Measurements from ENCODE around the gene APC2.

Gene APC2

DNA sequence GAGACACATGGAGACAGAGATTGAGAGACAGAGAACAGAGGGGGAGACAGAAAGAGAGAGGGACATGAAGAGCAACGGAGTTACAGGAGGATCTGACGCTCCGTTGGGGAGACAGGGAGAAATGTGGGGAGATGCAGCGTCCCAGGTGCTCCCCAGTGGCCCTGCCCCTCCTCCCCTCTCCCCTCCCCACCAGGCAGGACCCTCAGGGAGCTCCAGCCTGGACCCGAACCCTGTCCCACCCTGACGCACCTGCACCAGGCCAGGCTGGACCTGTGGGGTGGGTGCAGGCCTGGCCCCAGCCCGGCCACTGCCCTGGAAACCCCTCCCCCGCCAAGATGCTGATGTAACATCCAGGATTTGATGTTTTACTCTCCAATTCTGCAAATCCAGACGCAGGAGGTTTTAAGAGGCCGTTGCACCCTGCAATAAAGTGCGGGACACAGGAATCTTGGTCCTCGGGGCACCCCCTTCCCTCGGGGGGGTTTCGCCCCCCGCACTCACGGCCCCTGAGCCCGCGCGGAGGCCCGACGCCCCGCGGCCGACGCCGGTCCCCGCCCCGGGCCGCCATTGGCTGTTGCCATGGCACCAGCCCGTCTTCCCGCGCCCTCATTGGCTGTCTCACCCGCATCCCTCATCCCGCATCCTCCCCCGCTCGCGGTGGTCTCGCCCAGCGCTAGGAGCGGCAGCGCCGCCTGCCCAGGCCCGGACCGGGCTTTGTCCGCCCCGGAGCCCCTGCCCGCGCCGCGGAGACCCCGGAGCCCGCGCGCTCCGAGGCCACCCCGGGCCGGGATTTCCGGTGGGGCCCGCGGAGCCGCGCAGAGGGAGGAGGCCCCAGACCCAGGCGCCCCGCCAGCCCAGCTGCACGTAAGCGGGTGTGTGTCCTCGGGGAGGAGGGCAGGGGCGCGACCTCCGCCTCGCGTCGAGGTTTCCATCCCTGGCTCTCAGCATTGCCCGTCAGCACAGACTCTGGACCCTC is at the start of gene APC2:
Gene APC2, plus strand, starts transcription at position 655 of the 976 bp plus-strand sequence. CDS start 2,881 bp downstream, outside the sequence.
- no peak for DNase-seq (ENCODE audit: low spot score)

DNA sequence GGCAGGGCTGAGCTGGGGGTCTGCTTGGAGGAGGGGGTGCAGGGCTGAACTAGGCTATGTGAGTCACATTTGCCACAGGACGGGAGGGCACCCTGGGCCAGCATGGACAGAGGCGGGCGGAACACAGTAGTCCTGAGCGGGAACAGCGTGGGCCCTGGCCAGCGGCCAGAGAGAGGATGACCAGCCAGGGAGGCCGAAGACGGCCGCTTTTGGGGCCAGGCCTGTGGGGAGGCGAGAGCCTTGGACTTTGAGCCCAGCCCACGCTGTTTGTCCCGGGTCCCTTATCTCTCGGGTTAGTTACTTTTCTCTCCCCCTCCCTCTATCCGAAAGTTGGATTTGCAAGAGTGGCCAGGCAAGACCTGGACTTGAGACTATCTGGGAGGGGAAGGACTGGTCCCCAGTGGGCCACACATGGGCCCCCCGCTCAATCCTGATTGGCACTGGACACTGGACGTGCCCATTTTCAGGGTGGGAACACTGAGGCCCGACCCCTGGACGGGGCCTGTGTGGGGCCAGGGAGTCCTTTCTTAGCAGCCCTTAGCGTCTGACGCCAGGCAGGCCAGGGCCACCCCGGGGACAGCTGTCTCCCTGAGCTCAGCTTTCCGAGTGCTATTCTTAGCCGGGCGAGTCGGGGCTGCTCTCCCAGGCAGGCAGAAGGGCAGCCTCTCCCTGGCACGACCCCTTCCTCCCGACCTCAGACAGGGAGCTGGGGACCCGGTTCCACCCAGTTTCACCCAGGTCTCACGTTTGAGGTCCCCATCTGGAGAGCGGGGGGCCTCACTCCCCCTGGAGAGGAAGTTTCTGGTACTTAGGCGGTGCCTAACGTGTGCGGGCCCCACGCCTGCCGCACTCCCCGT is 49.4 kb upstream of the APC2 start:
- DNase-seq (ENCODE audit: low spot score), result no peak

GRCh38 chr19:1401138-1401888 is 48.6 kb upstream of the APC2 start, which contains the start of gene GAMT:
GAMT (minus strand) TSS chr19:1401542; CDS start chr19:1401476, 66 bp downstream.
- no peak for DNase-seq (ENCODE audit: low spot score)

DNA sequence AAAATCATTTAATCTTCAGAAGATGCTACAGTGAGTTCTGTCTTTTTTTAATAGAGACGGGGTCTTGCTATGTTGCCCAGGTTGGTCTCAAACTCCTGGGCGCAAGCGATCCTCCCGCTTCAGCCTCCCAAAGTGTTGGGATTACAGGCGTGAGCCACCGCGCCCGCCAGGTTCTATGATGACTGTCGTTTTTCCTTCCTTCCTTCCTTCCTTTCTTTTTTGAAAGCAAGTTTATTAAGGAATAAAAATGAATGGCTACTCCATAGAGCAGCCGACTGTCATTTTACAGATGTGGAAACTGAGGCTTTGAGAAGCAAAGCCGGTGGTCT is 48.1 kb upstream of the APC2 start:
- DNase-seq (ENCODE audit: low spot score), result no peak

DNA sequence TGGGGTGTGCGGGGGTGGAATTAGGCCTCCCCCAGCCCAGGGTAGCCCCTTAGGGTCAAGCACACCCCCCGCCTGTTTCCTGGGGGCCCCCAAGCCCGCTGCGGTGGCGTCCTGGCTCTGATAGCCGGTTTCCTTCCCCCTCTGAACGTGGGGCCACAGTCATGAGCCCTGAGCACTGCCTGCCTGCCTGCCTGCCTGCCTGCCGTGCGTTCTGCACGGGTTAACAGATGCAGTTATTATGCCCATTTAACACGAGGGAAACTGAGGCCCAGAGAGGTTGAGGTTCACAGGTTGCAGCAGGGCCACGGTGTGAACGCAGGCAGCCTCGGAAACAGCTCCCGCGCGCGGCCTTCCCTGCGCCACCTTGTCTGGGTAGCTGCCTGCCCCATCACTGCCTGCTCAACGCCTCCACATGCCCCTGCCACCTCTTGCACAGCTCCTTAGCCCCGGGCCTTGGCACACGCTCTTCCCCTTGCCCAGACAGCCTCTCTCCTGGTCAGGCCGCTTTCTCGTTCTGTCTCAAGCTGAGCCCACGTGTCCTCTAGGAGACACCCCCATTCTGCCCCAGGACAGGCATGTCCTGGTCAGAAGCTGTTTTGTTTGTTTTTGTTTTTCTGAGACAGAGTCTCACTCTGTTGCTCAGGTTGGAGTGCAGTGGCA is 47.4 kb upstream of the APC2 start:
- no peak for DNase-seq (ENCODE audit: low spot score)

DNA sequence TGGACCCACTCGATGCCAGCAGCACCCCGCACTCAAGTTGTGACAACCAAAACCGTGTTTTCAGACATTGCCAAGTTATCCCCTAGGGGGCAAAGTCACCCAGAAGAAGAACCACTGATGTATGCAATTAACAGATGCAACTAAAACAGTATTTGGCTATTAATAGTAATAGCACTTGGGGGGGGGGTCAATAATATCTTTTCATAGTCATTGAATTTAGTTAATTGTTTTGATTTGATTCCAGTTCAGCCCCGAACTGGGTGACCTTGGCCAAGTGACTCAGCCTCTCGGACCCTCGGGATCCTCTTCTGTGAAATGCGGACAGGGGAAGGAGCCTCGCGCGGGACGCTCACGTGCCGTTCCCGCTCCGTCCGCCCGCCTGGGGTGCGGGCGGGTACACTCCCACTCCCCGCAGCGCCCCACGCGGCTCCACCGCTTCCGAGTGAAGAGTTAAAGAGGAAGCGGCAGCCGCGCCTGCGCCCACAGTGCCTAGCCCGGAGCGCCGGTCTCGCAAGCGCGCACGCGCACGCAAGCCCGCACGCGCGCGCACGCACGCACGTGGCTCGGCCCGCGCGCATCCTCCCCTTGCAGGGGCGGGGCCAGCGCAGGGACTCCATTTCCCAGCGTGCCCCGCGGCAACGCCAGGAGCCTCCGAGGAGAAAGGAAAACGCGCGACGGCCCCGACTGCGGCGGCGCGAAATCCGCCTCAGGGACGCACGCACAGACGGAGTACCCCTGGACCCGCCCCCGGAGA is 43.0 kb upstream of the APC2 start:
- DNase-seq (ENCODE audit: low spot score), result peak; percentile 99

- no peak for DNase-seq (ENCODE audit: low spot score)
Measured at GRCh38 chr19:1407528-1408299, 42.2 kb upstream of the APC2 start, which contains the start of gene DAZAP1. DAZAP1 (plus strand) TSS chr19:1407586; CDS start chr19:1407774, 188 bp downstream.

DNA sequence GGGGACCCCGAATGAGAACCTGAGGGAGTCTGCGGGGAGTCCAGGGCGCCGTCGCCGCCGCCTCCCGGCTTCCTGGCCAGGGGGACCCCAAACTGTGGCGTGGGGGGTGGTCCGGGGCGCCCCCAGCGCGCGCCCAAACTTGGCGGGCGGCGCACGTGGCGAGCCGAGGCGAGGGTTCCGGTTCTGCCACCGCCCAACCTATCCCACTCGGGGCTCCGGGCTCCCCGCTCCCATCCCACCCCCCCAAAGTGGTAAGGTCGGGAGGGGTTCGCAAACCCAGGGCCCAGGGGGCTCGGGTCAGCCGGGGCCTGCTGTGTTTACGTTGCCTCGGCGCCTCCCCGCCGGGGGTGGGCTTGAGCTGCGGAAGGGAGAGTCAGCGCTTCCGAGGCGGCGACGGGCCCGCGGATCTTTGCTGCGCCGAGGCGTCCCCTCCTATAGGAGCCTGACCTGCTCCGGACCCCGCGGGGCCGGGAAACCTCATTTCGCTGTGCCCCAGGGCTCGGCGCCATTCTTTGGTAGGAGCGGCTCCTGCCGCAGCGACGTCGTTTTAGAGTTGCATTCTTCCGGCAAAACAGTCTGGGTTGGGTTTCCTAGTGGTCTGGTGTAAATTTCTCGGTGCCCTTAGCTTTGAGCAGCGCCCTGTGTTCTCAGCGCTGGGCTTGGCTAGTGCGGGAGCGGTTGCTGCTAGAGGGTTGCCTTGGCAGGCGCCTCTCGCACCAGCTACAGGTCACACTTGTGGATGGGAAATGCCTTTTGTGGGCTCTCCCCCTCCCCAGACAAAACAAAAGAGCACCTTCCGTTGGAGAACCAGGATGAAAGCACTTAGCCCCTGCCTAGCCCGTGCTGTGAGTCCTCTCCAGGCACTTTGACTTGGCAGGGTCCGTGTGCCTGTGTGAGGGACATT is 41.4 kb upstream of the APC2 start:
- DNase-seq (ENCODE audit: low spot score), result peak; percentile 29

DNA sequence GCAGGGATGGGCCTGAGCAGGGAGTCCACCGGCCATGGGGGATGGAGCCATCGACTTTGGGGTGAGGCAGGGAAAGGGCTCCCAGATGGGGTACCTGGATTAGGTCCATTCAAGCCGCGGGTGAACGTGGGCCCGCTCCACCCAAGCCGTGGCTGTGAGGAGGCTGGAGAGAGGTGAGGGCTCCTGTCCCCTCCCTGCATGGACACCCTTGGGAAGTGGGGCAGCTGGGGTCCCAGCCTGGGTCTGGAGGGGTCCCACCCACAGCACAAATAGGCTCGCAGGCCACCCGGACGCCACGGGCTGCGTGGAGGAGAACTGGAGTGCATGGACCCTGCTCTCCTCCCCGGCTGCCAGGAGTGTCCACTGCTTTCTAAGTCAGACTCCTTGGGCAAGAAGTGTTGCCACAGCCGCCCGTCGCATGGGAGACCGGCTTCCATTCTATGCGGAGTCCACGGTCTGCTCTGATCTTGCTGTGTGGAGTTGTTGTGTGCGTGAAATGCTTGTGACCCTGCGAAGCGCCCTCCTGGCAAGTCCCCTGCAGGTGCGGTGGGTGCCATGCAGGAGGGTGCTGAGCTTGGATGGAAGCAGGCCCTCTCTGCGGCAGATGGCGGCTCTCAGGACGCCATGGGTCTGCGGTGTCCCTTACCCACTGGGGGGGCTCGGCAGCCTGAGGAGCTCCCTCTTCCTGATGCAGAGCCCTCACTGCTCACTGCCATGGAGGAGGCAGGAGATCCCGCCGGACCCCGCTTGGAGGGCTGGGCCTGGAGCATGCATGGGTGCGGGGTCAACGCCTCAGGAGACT is 40.5 kb upstream of the APC2 start:
- no peak for DNase-seq (ENCODE audit: low spot score)

DNA sequence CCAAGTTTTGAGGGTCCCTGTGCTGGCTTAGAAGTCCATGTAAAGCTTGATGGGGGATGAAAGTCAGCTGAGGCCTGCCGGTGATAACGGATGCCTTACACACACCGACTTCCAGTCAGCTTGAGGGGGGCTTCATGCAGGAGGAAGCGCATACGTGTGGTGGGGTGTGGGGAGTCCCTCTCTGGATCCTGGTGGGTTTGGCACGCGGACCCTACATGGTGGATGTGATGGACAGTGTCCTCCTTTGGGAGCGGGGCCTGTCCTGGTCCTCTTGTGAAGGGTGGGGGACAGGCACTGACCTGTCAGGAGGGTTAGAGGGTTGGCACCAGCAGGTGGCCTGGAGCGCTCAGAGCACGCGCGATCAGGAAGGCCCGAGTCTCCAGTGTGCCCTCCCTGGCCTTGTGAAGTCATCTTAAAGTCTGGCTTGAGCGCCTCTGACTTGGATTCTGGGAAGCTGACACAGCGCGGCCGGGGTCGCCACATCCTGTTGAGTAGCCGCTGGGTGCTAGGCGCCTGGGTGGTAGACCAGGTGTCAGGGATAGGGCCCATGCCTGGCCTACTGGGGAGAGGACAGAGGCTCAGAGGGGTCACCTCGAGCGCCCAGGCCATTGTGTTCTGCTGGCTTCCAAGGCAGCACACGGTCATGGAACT is 39.7 kb upstream of the APC2 start:
- no peak for DNase-seq (ENCODE audit: low spot score)

DNA sequence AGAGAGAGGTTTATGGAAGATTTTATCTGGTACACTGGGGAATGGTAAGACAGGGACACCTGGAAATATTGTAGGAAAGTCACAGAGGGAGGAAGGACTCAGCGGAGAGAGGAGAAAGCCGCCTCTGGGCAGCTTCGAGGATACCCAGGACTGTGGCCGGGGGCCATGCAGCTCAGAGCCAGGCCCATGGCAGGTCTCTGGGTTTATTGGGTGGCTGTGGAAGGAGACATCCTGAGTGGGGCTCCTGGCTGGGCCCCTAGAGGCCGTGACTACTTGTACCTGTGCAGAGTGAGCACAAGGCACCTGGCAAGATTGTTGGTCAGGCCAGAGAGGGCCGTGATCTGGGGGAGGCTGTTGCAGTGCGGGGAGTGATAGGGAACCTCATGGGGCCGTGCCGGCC is 39.1 kb upstream of the APC2 start:
- no peak for DNase-seq (ENCODE audit: low spot score)

DNA sequence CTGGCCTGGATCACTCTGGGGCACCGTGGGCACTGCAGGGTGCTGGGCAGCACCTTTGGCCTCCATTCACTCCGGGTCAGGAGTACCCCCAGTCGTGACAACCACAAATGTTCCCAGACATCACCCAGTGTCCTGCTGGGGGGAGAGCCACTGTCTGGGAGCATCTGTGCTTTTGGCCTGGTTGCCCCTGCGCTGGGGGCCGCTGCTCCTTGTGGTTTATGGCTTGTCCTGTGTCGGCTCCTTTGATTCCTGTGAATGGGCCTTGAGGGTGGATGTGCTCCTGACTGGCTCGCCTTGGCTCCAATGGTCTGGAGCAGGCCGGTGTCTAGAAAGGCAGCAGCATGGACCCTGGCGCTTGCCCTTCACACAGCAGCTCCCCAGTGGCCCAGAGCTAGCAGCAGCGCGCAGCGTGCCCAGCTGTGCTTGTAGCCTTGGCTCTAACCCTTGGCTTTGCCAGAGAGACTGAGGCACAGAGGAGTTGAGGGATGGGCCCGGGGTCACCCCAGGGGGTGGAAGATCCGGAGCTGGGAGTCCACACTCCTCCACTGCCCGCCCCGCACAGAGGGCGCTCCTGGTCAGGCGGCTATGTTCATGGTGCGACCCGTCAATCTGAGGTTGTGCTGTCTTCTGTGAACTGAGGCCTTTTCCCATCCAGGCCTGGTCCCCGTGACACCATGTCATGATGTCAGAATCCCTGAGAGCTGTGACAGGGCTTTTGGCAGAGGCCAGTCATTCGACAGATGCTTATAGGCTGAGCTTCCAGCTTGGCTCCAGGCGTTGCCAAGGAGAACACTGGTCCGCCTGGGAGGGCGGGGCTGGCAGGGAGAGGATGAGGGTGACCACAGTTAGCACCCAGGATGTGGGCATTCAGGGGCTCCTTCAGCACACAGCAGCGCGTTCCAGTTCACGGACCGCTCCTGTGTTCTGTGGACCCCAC is 38.4 kb upstream of the APC2 start:
- no peak for DNase-seq (ENCODE audit: low spot score)

GRCh38 chr19:1412323-1412923 is 37.5 kb upstream of the APC2 start:
- DNase-seq (ENCODE audit: low spot score), result no peak

DNA sequence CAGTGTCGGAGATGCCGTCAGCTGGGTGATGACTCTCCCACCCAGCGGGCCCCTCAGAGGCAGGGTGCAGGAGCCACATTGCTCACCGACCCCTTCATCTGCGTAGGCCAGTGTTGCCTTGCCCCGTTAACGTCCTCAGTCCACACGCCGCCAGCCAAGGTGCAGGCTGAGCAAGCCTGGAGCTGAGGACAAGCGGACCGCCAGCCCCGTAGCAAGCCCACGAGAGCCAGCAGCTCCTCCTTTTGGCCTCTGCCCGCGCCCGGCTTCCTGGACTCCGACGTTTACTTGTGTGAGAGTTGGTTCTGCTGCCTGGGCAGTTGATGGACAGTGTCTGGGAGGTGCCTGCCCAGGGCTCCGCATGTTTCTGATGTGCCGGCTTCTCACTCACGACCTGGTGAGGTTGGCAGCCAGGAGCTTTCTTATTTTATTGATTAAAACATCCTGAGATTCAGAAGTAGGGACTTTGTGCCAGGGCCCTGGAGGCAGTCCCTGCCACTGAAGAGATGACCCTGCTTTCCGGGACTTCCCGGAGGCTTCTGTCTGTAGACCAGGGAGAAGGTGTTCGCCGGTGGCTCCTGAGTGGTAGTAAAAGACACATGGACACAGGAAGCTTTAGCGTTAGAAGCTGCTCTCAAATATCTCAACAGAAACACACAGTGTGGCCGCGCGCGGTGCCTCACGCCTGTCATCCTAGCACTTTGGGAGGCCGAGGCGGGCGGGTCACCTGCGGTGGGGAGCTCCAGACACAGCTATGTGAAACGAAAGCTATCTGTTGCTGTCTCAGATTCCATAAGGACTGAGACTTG is 36.7 kb upstream of the APC2 start:
- no peak for DNase-seq (ENCODE audit: low spot score)
